MCF 10A (cell line): ENCODE results near the gene KREMEN1. TPM values are rescaled to one million over a fixed set of nuclear protein-coding genes. Genes with fewer than 3 reads are reported as not detected.

Experiments used
- BruUV-seq: library from RNA; stranded (reverse); fragments of 400-500 nt; replicated peaks from 2 replicates; lab custom pipeline; 2021; lab: Mats Ljungman, UMichigan
- CTCF ChIA-PET: fragments of 300-600 bp; sonication (Branson Sonifier 250); formaldehyde crosslinking; extraction: SDS; loops from one replicate; lab custom pipeline; 2021; ENCODE audit warnings: antibody characterized with exemption, inconsistent platforms; lab: Yijun Ruan, JAX
- POLR2A ChIA-PET: fragments of 300-600, 350-650 bp; sonication (Branson Sonifier 250); formaldehyde crosslinking; extraction: SDS; loops from one replicate; lab custom pipeline; 2020; ENCODE audit warnings: antibody characterized with exemption, inconsistent platforms; lab: Yijun Ruan, JAX
- DNase-seq: peaks from one replicate; pipeline ENCODE4 v3.0.0-alpha.2; 2018; ENCODE audit not compliant: unreplicated experiment
- H3K27ac Mint-ChIP-seq: one replicate; pipeline ENCODE4 v1.8.0; 2022; ENCODE audit warnings: mild to moderate bottlenecking, low read depth, mixed read lengths; ENCODE audit not compliant: unreplicated experiment
- H3K27me3 Mint-ChIP-seq: one replicate; pipeline ENCODE4 v1.8.0; 2022; ENCODE audit warnings: mixed read lengths; ENCODE audit not compliant: insufficient read depth, unreplicated experiment
- H3K36me3 Mint-ChIP-seq: one replicate; pipeline ENCODE4 v1.8.0; 2022; ENCODE audit warnings: mild to moderate bottlenecking, moderate library complexity, mixed read lengths; ENCODE audit not compliant: insufficient read depth, unreplicated experiment
- H3K4me1 Mint-ChIP-seq: one replicate; pipeline ENCODE4 v1.8.0; 2022; ENCODE audit warnings: mixed read lengths; ENCODE audit not compliant: insufficient read depth, unreplicated experiment
- H3K4me3 Mint-ChIP-seq: one replicate; pipeline ENCODE4 v1.8.0; 2022; ENCODE audit warnings: mild to moderate bottlenecking, moderate library complexity, mixed read lengths; ENCODE audit not compliant: unreplicated experiment
- H3K9me3 Mint-ChIP-seq: one replicate; pipeline ENCODE4 v1.8.0; 2022; ENCODE audit warnings: mixed read lengths; ENCODE audit not compliant: unreplicated experiment
- intact Hi-C: fragments of 100-400 bp; cut with micrococcal nuclease; formaldehyde crosslinking; loops from 2 replicates; pipeline ENCODE4 v1.14.1; 2022
- total RNA-seq: library from RNA; stranded (reverse); gene quantifications from 2 replicates; pipeline ENCODE4 v1.2.3, GENCODE V29; 2022
- TF ChIP-seq, protein P1 (sequence below): fragments of 200-600 bp; IDR thresholded peaks from one replicate; pipeline ENCODE4 v1.8.0; 2022; ENCODE audit warnings: antibody characterized with exemption, mild to moderate bottlenecking; ENCODE audit not compliant: unreplicated experiment

The KREMEN1 gene
- total RNA-seq, 1 experiment from 2014 or later: 3.6 TPM

DNA sequence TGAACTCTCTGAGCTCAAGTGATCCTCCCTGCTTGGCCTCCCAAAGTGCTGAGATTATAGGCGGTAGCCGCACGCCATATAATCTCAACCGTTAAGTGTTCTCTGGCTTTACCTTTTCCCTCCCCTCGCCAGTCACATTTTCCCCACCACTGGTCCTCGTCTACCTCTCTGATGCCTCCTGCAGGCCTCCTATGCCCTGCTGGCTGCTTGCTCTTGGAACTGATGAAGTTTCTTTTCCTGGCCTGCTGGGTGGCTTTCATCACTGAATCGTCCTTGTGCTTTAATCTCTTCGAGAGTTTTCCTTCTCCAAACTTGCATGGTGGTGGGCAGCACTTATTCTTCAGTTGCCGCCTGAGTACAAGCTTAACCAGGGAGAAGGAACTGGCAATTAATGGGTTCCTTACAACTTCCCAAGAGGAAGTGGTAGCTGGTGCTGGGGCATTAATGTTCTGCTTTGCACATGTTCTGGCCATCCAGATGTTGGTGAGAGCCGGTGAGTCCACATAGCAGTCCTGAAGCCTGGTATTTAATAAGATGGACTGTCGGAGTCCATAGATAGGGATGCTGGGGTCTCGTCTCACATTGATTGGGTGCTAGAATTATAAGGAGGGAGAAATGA, 12.5 kb upstream of the KREMEN1 start:
- ChIA-PET CTCF (interaction anchor here (0.6 kb wide), 1 partner anchor 200 kb away, joined by 4 read pairs; no protein-coding TSS in a partner anchor), POLR2A (no interaction called here)
- no peak for DNase-seq
- Mint-ChIP-seq H3K9me3 (no peaks in the 10 kb centered on the region), H3K27me3 (no peaks in the 10 kb centered on the region), H3K27ac (no peak overlapping the region), H3K4me1 (peaks cover 5% of the 10 kb centered on the region), H3K36me3 (no peaks in the 10 kb centered on the region), H3K4me3 (no peak overlapping the region)
- no TSS peak for BruUV-seq
- TF ChIP-seq, protein P1, sequence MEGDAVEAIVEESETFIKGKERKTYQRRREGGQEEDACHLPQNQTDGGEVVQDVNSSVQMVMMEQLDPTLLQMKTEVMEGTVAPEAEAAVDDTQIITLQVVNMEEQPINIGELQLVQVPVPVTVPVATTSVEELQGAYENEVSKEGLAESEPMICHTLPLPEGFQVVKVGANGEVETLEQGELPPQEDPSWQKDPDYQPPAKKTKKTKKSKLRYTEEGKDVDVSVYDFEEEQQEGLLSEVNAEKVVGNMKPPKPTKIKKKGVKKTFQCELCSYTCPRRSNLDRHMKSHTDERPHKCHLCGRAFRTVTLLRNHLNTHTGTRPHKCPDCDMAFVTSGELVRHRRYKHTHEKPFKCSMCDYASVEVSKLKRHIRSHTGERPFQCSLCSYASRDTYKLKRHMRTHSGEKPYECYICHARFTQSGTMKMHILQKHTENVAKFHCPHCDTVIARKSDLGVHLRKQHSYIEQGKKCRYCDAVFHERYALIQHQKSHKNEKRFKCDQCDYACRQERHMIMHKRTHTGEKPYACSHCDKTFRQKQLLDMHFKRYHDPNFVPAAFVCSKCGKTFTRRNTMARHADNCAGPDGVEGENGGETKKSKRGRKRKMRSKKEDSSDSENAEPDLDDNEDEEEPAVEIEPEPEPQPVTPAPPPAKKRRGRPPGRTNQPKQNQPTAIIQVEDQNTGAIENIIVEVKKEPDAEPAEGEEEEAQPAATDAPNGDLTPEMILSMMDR: no peak
- intact Hi-C loops: no loop called here

DNA sequence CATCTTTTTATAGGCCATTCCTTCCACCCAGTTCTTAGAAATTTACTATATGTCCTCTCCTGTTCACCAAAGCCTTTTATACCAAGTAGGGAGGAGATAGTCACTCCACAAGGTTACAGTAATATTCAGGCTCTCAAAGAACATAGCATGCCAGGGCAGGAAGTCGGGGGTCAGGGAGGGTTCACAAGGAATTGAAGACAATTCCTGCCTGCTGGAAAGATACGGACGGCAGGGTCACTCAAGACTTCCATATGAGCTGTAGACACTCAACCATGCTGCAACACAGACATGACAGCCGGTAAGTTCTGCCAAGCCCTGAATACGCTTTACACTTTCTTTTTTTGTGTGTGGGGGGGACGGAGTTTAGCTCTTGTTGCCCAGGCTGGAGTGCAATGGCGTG, 11.9 kb upstream of the KREMEN1 start:
- Mint-ChIP-seq H3K4me3 (no peak overlapping the region), H3K36me3 (no peaks in the 10 kb centered on the region), H3K4me1 (peaks cover 5% of the 10 kb centered on the region), H3K27me3 (no peaks in the 10 kb centered on the region), H3K9me3 (no peaks in the 10 kb centered on the region), H3K27ac (no peak overlapping the region)
- DNase-seq: no peak
- ChIA-PET POLR2A (interaction anchor here (0.6 to 1.0 kb wide), 4 partner anchors 11 to 40 kb away, joined by 3 to 5 read pairs (median 3); no protein-coding TSS in a partner anchor), CTCF (interaction anchor here (0.6 to 1.4 kb wide), 3 partner anchors 21 to 200 kb away, joined by 3 to 4 read pairs (median 4); no protein-coding TSS in a partner anchor)
- intact Hi-C loops: no loop called here
- no TSS peak for BruUV-seq
- TF ChIP-seq, protein P1: no peak

DNA sequence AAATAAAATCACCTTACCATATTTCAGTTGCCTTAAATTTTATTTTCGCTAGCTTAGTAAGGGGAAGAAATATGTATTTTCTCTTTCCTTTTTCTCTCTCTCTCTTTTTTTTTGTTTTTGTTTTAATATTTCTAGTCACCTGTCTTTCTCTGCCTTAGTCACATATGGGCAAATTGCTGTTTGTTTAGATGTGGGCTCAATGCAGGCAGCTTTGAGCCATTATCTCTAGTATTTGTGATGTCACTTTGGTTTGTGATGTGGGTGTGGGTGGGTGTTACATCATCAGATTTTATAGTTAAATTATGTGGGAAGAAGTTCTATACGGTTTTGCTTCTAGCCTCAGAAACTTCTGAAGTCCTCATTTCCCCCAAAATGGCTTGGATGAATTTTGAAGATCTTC, 11.1 kb upstream of the KREMEN1 start, which contains the start of gene C22orf31:
C22orf31 (minus strand) TSS at position 59 of the 400 bp plus-strand sequence; CDS start at position 20, 39 bp downstream.
- intact Hi-C loops: no loop called here
- BruUV-seq: no TSS peak
- no peak for DNase-seq
- TF ChIP-seq, protein P1: no peak
- CTCF ChIA-PET: interaction anchor here (1.4 kb wide), 1 partner anchor 21 kb away, joined by 4 read pairs; no protein-coding TSS in a partner anchor
- POLR2A ChIA-PET: interaction anchor here (0.6 to 1.0 kb wide), 3 partner anchors 11 to 17 kb away, joined by 3 to 5 read pairs (median 3); no protein-coding TSS in a partner anchor
- Mint-ChIP-seq H3K27me3 (no peaks in the 10 kb centered on the region), H3K4me3 (no peak within 1 kb of the TSS), H3K4me1 (peaks cover 5% of the 10 kb centered on the region), H3K36me3 (no peaks in the 10 kb centered on the region), H3K27ac (no peak within 1 kb of the TSS), H3K9me3 (no peaks in the 10 kb centered on the region)

DNA sequence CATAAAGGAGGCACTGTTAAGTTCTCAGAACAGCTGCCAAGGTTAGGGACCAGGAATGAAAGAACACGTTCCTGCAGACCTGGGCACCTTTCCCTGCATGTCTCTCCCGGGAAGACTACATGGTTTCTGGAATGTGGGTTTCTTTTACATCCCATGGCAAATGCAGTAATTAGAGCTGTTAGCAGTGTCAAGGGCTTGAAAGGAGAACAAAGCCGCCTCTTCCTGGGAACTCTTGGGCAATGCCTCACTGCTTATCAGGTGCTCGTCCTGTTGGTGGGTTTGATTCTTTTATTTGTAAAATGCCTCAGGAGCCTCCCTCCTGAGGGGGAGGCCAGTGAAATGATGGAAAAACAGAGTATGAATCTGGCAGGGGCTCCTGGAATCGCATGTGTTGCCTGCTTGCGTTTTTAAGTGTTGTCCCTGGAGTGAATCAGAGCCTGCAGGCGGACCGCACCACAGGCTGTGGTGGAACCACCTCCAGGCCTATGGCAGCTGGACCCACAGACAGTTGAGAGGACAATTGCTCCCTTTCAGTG, 10.5 kb upstream of the KREMEN1 start:
- no peaks in the 10 kb centered on the region for H3K27me3 Mint-ChIP-seq
- CTCF ChIA-PET: interaction anchor here (0.6 to 1.4 kb wide), 2 partner anchors 22 to 69 kb away, joined by 4 read pairs; no protein-coding TSS in a partner anchor
- intact Hi-C loops: no loop called here
- peaks cover 5% of the 10 kb centered on the region for H3K4me1 Mint-ChIP-seq
- H3K27ac Mint-ChIP-seq: no peak overlapping the region
- TF ChIP-seq, protein P1: no peak
- no peak overlapping the region for H3K4me3 Mint-ChIP-seq
- H3K36me3 Mint-ChIP-seq: no peaks in the 10 kb centered on the region
- H3K9me3 Mint-ChIP-seq: no peaks in the 10 kb centered on the region
- POLR2A ChIA-PET: no interaction called here
- DNase-seq: no peak
- no TSS peak for BruUV-seq
